ENCODE measurements around the gene SBK3.
"Not testable (repeated sequence)": the region's sequence is repeated elsewhere in the genome, so short reads cannot be mapped to it uniquely, and the experiment has no call there.

SBK3 gene

GRCh38 chr19:55508120-55508519, 37.2 kb downstream of the SBK3 start:
- no peak for DNase-seq

- DNase-seq: no peak
These were observed 40.4 kb downstream of the SBK3 start for GRCh38 chr19:55504981-55505380.

- DNase-seq: no peak
These were observed 41.1 kb downstream of the SBK3 start for GRCh38 chr19:55504252-55504603.

- peak; percentile 95 for DNase-seq
These were observed 41.7 kb downstream of the SBK3 start for GRCh38 chr19:55503502-55504251.

- DNase-seq: no peak
These were observed 42.2 kb downstream of the SBK3 start for GRCh38 chr19:55503157-55503501.

GRCh38 chr19:55502197-55502952, 43.0 kb downstream of the SBK3 start:
- DNase-seq: no peak

GRCh38 chr19:55500368-55500952, 44.9 kb downstream of the SBK3 start:
- no peak for DNase-seq

GRCh38 chr19:55498246-55498840, 47.0 kb downstream of the SBK3 start:
- DNase-seq: no peak

GRCh38 chr19:55497763-55498162, 47.6 kb downstream of the SBK3 start:
- DNase-seq: no peak

GRCh38 chr19:55496820-55497219, 48.5 kb downstream of the SBK3 start:
- not testable (repeated sequence) for DNase-seq

GRCh38 chr19:55495646-55496349, 49.5 kb downstream of the SBK3 start:
- no peak for DNase-seq

GRCh38 chr19:55494172-55494761, 51.1 kb downstream of the SBK3 start:
- no peak for DNase-seq

GRCh38 chr19:55493645-55494171, 51.6 kb downstream of the SBK3 start:
- no peak for DNase-seq

- no peak for DNase-seq
These were observed 52.2 kb downstream of the SBK3 start for GRCh38 chr19:55493052-55493644.

- DNase-seq: no peak
These were observed 52.9 kb downstream of the SBK3 start for GRCh38 chr19:55492362-55492944.

GRCh38 chr19:55491546-55492360, 53.6 kb downstream of the SBK3 start:
- DNase-seq: no peak
